Cardiac muscle cell (in vitro differentiated cells and primary cell): ENCODE data around the gene ERCC6L2. TPM values are rescaled to one million over a fixed set of nuclear protein-coding genes. Genes with fewer than 3 reads are reported as not detected.

Source experiments
- DNase-seq, 2 donors: peaks; one replicate each; pipeline versions ENCODE4 v3.0.0 to v3.0.0-alpha.2; 2010 to 2017; ENCODE audit warnings: low read depth in 1 of 2, low spot score in 1 of 2
- H3K27ac ChIP-seq: fragments of 200-600 bp; sonication (generic); 2 replicates; pipeline ENCODE4 v1.5.1; 2016
- H3K27me3 ChIP-seq: fragments of 200-600 bp; sonication (generic); 2 replicates; pipeline ENCODE4 v1.6.0; 2016; ENCODE audit warnings: control low read depth
- H3K36me3 ChIP-seq: fragments of 200-600 bp; sonication (generic); 2 replicates; pipeline ENCODE4 v1.5.1; 2016; ENCODE audit warnings: control low read depth
- H3K4me1 ChIP-seq: fragments of 200-600 bp; sonication (generic); 2 replicates; pipeline ENCODE4 v1.8.1; 2017; ENCODE audit warnings: low read depth, mild to moderate bottlenecking, mixed run types
- H3K4me3 ChIP-seq: fragments of 200-600 bp; sonication (generic); 2 replicates; pipeline ENCODE4 v1.5.1; 2016; ENCODE audit warnings: mild to moderate bottlenecking
- H3K9me3 ChIP-seq: fragments of 200-600 bp; sonication (generic); 2 replicates; pipeline ENCODE4 v1.5.1; 2017; ENCODE audit warnings: low read depth, mild to moderate bottlenecking, control low read depth
- polyA plus RNA-seq: library from polyadenylated mRNA; unstranded; fragments of >200 nt; fragmentation: Nextera tagmentation; extraction: Ambion mirVana; gene quantifications from 2 replicates; pipeline ENCODE4 v1.2.1, GENCODE V29; 2016
- total RNA-seq: library from RNA; depleted of rRNA; stranded (reverse); fragments of >200 nt; gene quantifications from 2 replicates; pipeline ENCODE4 v1.2.3, GENCODE V29; 2016
- TF ChIP-seq, protein P1 (sequence below): IDR thresholded peaks from 2 replicates; pipeline ENCODE4 v1.5.1; 2012; ENCODE audit warnings: low read depth, mild to moderate bottlenecking, low read length

ERCC6L2 gene
- total and polyA plus RNA-seq, 2 experiments from 2014 or later: 22.7 to 52.5 TPM

DNA sequence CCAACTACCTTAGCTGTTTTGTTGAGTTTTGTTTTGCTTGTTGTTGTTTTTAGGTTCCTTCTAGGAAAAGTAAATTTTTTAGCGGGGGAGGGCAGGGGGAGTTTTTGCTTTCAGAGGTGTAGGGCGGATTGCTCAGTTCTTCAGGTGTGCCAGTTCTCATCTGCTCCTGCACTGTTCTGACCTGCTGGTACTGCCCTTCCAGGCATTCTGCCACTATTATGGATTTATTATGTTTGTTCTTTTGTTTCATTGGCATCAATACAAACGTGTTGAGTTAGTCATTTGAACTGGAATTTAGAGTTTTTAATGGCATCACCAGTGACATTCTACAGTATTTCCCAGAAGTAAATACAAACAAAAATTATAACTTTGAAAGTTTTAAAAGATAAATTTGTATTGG, 26.0 kb downstream of the ERCC6L2 start:
- H3K27ac ChIP-seq: no peak overlapping the region
- no peaks in the 10 kb centered on the region for H3K27me3 ChIP-seq
- H3K4me1 ChIP-seq: no peaks in the 10 kb centered on the region
- no peak overlapping the region for H3K4me3 ChIP-seq
- no peaks in the 10 kb centered on the region for H3K36me3 ChIP-seq
- TF ChIP-seq, protein P1, sequence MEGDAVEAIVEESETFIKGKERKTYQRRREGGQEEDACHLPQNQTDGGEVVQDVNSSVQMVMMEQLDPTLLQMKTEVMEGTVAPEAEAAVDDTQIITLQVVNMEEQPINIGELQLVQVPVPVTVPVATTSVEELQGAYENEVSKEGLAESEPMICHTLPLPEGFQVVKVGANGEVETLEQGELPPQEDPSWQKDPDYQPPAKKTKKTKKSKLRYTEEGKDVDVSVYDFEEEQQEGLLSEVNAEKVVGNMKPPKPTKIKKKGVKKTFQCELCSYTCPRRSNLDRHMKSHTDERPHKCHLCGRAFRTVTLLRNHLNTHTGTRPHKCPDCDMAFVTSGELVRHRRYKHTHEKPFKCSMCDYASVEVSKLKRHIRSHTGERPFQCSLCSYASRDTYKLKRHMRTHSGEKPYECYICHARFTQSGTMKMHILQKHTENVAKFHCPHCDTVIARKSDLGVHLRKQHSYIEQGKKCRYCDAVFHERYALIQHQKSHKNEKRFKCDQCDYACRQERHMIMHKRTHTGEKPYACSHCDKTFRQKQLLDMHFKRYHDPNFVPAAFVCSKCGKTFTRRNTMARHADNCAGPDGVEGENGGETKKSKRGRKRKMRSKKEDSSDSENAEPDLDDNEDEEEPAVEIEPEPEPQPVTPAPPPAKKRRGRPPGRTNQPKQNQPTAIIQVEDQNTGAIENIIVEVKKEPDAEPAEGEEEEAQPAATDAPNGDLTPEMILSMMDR: no peak
- no peaks in the 10 kb centered on the region for H3K9me3 ChIP-seq
- DNase-seq: no peak

DNA sequence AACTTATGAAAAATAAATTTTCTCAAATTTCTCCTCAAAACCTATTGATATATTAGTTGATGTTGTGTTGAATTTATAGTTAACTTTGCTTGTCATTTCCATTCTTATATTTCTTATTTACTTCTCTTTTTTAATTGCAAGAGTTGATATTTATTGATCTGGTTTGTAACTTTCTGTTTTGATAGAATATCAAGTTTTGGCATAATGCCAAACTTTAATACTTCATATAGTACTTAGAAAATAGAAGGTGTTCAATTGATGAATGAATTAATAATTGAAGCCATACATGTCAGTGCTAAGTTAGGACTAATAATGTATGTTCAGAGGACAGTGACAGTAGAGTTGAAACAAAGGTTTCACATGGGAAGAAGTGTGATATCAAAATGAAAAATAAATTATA, 27.9 kb downstream of the ERCC6L2 start:
- no peak overlapping the region for H3K27ac ChIP-seq
- DNase-seq: no peak
- H3K4me1 ChIP-seq: no peaks in the 10 kb centered on the region
- TF ChIP-seq, protein P1: no peak
- no peaks in the 10 kb centered on the region for H3K27me3 ChIP-seq
- H3K4me3 ChIP-seq: no peak overlapping the region
- H3K36me3 ChIP-seq: no peaks in the 10 kb centered on the region
- H3K9me3 ChIP-seq: no peaks in the 10 kb centered on the region

DNA sequence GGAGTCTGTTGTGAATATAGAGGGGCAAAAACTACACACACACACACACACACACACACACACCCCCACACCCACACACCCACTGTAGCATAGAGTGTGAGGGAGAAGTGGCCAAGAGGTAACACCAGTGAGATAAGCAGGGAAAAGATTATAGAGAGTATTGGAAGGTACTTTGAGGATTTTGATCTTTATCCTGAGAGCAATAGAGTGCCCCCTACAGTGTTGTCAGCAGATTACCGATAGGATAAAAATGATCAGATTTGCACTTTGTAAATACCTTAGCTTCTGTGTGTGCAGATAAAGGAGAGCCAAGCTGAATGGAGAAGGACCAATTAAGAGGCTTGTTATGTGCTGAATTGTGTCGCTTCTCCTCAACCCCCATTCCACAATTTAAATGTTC, 32.3 kb downstream of the ERCC6L2 start:
- no peak for DNase-seq
- H3K36me3 ChIP-seq: no peaks in the 10 kb centered on the region
- H3K27ac ChIP-seq: no peak overlapping the region
- H3K9me3 ChIP-seq: no peaks in the 10 kb centered on the region
- H3K27me3 ChIP-seq: no peaks in the 10 kb centered on the region
- TF ChIP-seq, protein P1: no peak
- no peak overlapping the region for H3K4me3 ChIP-seq
- no peaks in the 10 kb centered on the region for H3K4me1 ChIP-seq

DNA sequence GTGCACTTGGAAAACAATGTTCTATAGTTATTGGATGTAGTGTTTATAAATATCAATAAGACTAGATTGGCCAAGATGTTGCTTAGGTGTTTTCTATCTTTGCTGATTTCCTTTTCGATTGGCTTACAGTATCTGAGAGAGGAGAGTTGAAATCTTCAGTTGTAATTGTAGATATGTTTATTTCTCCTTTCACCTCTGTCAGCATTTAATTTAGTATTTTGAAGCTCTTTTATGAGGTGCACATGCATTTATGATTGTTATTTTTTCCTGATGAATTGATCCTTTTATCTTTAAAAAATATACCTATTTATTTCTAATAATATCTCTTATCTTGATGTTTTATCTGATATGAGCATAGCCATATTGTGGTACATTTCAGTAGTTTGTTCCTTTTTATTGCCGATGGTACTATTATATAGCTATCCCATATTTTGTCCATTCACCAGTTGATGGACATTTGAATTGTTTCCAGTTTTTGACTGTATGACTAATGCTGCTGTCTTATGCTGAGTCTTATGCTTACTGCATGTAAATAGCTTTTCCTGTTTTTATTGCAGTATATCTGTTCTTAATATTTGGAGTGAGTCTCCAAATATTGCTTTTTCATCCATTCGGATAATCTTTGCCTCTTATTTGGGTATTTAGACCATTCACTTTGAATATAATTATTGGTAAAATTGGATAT, 34.7 kb downstream of the ERCC6L2 start:
- DNase-seq: peak in 1 of 2 donors; percentile 4
- no peaks in the 10 kb centered on the region for H3K36me3 ChIP-seq
- H3K27ac ChIP-seq: no peak overlapping the region
- H3K9me3 ChIP-seq: no peaks in the 10 kb centered on the region
- no peaks in the 10 kb centered on the region for H3K27me3 ChIP-seq
- no peak overlapping the region for H3K4me3 ChIP-seq
- no peaks in the 10 kb centered on the region for H3K4me1 ChIP-seq
- TF ChIP-seq, protein P1: no peak

DNA sequence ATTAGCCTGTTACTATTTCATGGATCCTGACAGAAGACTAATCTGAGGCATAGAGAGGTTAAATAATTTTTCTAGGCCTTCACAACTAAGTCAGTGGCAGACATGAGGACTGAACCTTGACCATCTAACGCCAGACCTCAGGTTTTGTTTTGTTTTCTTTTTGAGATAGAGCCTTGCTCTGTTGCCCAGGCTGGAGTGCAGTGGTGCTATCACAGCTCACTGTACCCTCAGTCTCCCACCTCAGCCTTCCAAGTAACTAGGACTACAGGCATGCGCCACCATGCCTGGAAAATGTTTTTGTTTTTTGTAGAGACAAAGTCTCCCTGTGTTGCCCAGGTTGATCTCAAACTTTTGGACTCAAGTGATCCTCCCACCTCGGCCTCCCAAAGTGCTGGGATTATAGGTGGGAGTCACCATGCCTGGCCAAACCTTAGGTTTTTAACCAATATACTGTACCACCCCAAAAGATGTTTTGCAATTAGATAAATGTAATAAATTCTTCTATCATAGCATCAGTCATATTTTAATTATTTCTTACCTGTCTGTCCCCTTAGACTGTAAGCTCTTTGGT, 35.4 kb downstream of the ERCC6L2 start:
- H3K4me1 ChIP-seq: no peaks in the 10 kb centered on the region
- DNase-seq: no peak
- TF ChIP-seq, protein P1: no peak
- no peak overlapping the region for H3K4me3 ChIP-seq
- no peaks in the 10 kb centered on the region for H3K9me3 ChIP-seq
- no peaks in the 10 kb centered on the region for H3K27me3 ChIP-seq
- no peak overlapping the region for H3K27ac ChIP-seq
- peaks cover 4% of the 10 kb centered on the region for H3K36me3 ChIP-seq
